AG09309 (cell line): ENCODE measurements around the gene OLFML3.
"Not testable (repeated sequence)": the region's sequence is repeated elsewhere in the genome, so short reads cannot be mapped to it uniquely, and the experiment has no call there.

ENCODE experiments used
- DNase-seq: peaks from one replicate; pipeline ENCODE4 v3.0.0-alpha.2; 2010; ENCODE audit warnings: low read depth
- H3K4me3 ChIP-seq: 2 replicates; pipeline ENCODE4 v1.5.1; 2011; ENCODE audit warnings: mild to moderate bottlenecking, low read depth, low read length, moderate library complexity; ENCODE audit not compliant: control insufficient read depth
- TF ChIP-seq, protein P1 (sequence below): IDR thresholded peaks from 2 replicates; pipeline ENCODE4 v1.5.1; 2011; ENCODE audit warnings: mild to moderate bottlenecking, low read depth, low read length, inconsistent platforms; ENCODE audit not compliant: insufficient read depth, control insufficient read depth; ENCODE audit errors: missing control alignments

The OLFML3 gene

DNA sequence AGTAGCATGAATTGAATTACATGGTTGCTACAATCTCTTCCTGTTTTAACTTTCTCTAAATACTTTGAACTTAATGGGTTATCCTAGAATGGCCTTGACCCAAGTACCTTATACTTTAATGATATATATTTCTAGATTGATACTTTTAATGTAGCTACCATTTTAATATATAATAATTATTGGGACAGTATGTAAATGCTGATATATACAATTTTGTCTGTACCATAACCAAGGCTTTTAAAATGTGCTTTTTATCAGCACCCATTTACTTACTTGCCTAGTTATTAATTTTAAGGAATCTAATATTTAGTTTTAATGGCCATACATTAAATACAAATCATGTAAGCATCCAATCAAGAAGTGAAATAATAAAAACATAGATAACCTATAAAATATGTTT is 36.7 kb upstream of the OLFML3 start:
- TF ChIP-seq, protein P1, sequence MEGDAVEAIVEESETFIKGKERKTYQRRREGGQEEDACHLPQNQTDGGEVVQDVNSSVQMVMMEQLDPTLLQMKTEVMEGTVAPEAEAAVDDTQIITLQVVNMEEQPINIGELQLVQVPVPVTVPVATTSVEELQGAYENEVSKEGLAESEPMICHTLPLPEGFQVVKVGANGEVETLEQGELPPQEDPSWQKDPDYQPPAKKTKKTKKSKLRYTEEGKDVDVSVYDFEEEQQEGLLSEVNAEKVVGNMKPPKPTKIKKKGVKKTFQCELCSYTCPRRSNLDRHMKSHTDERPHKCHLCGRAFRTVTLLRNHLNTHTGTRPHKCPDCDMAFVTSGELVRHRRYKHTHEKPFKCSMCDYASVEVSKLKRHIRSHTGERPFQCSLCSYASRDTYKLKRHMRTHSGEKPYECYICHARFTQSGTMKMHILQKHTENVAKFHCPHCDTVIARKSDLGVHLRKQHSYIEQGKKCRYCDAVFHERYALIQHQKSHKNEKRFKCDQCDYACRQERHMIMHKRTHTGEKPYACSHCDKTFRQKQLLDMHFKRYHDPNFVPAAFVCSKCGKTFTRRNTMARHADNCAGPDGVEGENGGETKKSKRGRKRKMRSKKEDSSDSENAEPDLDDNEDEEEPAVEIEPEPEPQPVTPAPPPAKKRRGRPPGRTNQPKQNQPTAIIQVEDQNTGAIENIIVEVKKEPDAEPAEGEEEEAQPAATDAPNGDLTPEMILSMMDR: no peak
- no peak for DNase-seq
- H3K4me3 ChIP-seq: no peak overlapping the region

GRCh38 chr1:113943028-113943811 is 36.1 kb upstream of the OLFML3 start:
- DNase-seq: no peak
- TF ChIP-seq, protein P1: no peak
- no peak overlapping the region for H3K4me3 ChIP-seq

DNA sequence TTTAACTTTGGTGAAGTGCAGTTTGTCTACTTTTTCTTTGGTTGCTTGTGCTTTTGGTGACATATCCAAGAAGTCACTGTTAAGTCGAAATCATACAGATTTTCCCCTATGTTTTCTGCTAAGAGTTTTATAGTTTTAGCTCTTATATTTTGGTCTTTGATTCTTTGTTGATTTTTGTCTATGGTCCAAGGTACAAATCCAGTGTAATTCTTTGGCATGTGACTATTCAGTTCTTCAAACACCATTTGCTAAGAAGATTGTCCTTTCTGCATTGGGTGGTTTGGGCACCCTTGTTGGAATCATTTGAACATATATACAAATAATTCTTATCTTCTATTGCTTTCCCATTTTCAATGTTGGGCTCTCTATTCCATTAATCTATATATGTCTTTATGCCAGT is 33.9 kb upstream of the OLFML3 start:
- TF ChIP-seq, protein P1: no peak
- no peak for DNase-seq

DNA sequence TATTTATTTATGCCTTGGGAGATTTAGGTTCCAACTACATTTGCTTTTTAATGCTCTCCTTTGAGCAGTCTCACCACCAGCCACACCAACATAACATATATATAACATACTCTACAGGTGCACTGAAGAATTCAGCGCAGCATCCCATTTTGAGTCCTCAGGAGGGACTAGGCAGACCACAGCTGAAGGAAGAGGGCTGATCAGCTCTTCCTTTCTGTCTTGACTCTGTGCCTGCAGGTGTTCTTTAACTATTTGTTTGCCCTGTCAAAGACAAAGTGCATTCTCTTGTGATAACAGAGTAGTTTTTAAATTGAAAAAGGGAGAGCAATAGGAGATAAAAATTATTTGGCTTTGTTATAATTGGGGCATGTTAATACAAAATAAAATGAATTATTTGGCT is 33.2 kb upstream of the OLFML3 start:
- H3K4me3 ChIP-seq: no peak overlapping the region
- TF ChIP-seq, protein P1: no peak
- DNase-seq: no peak

More for the DNA sequence above, 33.9 kb upstream of the OLFML3 start:
- no peak overlapping the region for H3K4me3 ChIP-seq

- DNase-seq: no peak
- TF ChIP-seq, protein P1: no peak
- no peak overlapping the region for H3K4me3 ChIP-seq
Measured at GRCh38 chr1:113946678-113947387, 32.4 kb upstream of the OLFML3 start.

- H3K4me3 ChIP-seq: no peak overlapping the region
- TF ChIP-seq, protein P1: no peak
- no peak for DNase-seq
Measured at GRCh38 chr1:113947388-113948107, 31.7 kb upstream of the OLFML3 start.

DNA sequence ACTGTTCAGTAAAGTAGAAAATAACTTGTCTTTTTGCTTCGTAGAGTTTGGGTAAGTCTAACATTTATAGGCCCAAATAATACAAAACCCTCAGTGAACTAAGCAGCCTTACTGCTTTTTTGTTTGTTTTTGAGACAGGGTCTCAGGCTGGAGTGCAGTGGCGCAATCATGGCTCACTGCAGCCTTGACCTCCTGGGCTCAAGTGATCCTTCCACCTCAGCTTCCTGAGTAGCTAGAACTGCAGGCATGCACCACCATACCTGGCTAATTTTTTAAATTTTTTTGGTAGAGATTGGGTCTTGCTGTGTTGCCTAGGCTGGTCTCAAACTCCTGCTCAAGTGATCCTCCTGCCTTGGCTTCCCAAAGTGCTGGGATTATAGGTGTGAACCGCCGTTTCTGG is 31.1 kb upstream of the OLFML3 start:
- not testable (repeated sequence) for DNase-seq, H3K4me3 ChIP-seq
